HepG2 (cell line): ENCODE data around the gene TPRN. TPM values are rescaled to one million over a fixed set of nuclear protein-coding genes. Genes with fewer than 3 reads are reported as not detected.

Source experiments
- ATM ChIP-seq: fragments of 450-650 bp; IDR thresholded peaks from 2 replicates; pipeline ENCODE4 v1.7.1; 2017; ENCODE audit warnings: mild to moderate bottlenecking, borderline replicate concordance
- BORCS8-MEF2B ChIP-seq: sonication (generic); formaldehyde crosslinking; IDR thresholded peaks from 2 replicates; pipeline ENCODE4 v1.8.0; 2022; ENCODE audit warnings: mild to moderate bottlenecking, missing genetic modification reagents
- FOXA1 ChIP-seq, 2 experiments: fragments of 450-650 bp in 1 of 2; sonication (generic) in 1 of 2; formaldehyde crosslinking in 1 of 2; IDR thresholded peaks; 2 replicates each; pipeline versions ENCODE4 v1.4.0 to v1.6.1; 2016 to 2020; ENCODE audit warnings: missing genetic modification reagents in 1 of 2
- HMGXB3 ChIP-seq: sonication (generic); formaldehyde crosslinking; IDR thresholded peaks from 2 replicates; pipeline ENCODE4 v1.4.0; 2020; ENCODE audit warnings: missing genetic modification reagents, borderline replicate concordance
- MBD4 ChIP-seq: IDR thresholded peaks from 2 replicates; pipeline ENCODE4 v1.6.1; 2012; ENCODE audit warnings: low read length, inconsistent platforms, borderline replicate concordance
- NFE2 ChIP-seq: sonication (generic); formaldehyde crosslinking; IDR thresholded peaks from 2 replicates; pipeline ENCODE4 v1.4.0; 2020; ENCODE audit warnings: missing genetic modification reagents
- RELA ChIP-seq: sonication (generic); formaldehyde crosslinking; IDR thresholded peaks from 2 replicates; pipeline ENCODE4 v1.4.0; 2020; ENCODE audit warnings: missing genetic modification reagents
- SAFB2 ChIP-seq: sonication (generic); formaldehyde crosslinking; IDR thresholded peaks from 2 replicates; pipeline ENCODE4 v1.5.1; 2020; ENCODE audit warnings: missing genetic modification reagents, low read depth, mild to moderate bottlenecking, borderline replicate concordance
- SMAD3 ChIP-seq: sonication (generic); formaldehyde crosslinking; IDR thresholded peaks from 2 replicates; pipeline ENCODE4 v1.4.0; 2020; ENCODE audit warnings: missing genetic modification reagents
- TRIM24 ChIP-seq: sonication (generic); formaldehyde crosslinking; IDR thresholded peaks from 2 replicates; pipeline ENCODE4 v1.8.0; 2022; ENCODE audit warnings: mild to moderate bottlenecking, missing genetic modification reagents
- ZFYVE20 ChIP-seq: sonication (generic); formaldehyde crosslinking; IDR thresholded peaks from 2 replicates; pipeline ENCODE4 v1.8.0; 2023; ENCODE audit warnings: low read depth, mild to moderate bottlenecking, moderate library complexity, missing genetic modification reagents, borderline replicate concordance
- ZNF207 ChIP-seq: fragments of 450-650 bp; IDR thresholded peaks from 2 replicates; pipeline ENCODE4 v1.6.1; 2016; ENCODE audit warnings: antibody characterized with exemption, borderline replicate concordance
- ZNF589 ChIP-seq: sonication (generic); formaldehyde crosslinking; conservative IDR thresholded peaks from 2 replicates; pipeline ENCODE4 v1.8.0; 2022; ENCODE audit warnings: mild to moderate bottlenecking, moderate library complexity, missing genetic modification reagents
- ZNF597 ChIP-seq: sonication (generic); formaldehyde crosslinking; IDR thresholded peaks from 2 replicates; pipeline ENCODE4 v1.5.0; 2020; ENCODE audit warnings: missing genetic modification reagents
- ZNF816 ChIP-seq: sonication (generic); formaldehyde crosslinking; IDR thresholded peaks from 2 replicates; pipeline ENCODE4 v1.8.0; 2022; ENCODE audit warnings: missing genetic modification reagents, mild to moderate bottlenecking, borderline replicate concordance
- polyA plus RNA-seq, 8 experiments: library from polyadenylated mRNA; depleted of rRNA in 3 of 8; stranded (reverse) in 7 of 8; unstranded in 1 of 8; fragments of >200 nt; fragmentation: Illumina TruSeq in 4 of 8; extraction: Trizol in 4 of 8; gene quantifications; 2 replicates each; pipeline versions ENCODE4 v1.2.1 to v1.2.3, GENCODE V29; 2011 to 2016; ENCODE audit warnings: low read depth in 4 of 8, missing spikeins in 1 of 8, mixed read lengths in 1 of 8; ENCODE audit not compliant: insufficient read depth in 1 of 8
- total RNA-seq, 5 experiments: library from RNA; depleted of rRNA; stranded (reverse); fragments of >200 nt; fragmentation: Illumina TruSeq; extraction: Trizol; gene quantifications; 2 replicates each; pipeline ENCODE4 v1.2.3, GENCODE V29; 2016; ENCODE audit warnings: low read depth in 1 of 5
- TF ChIP-seq, protein P1 (sequence below): conservative IDR thresholded peaks from 2 replicates; pipeline ENCODE4 v1.6.1; 2018; ENCODE audit warnings: missing genetic modification reagents
- TF ChIP-seq, protein P2 (sequence below): IDR thresholded peaks from 2 replicates; pipeline ENCODE4 v1.6.1; 2016
- TF ChIP-seq, protein P3 (sequence below): sonication (generic); formaldehyde crosslinking; conservative IDR thresholded peaks from 2 replicates; pipeline ENCODE4 v1.4.0; 2020; ENCODE audit warnings: missing genetic modification reagents

TPRN gene
- total and polyA plus RNA-seq, 2 of the 13 experiments (the other 11 are each of a cell fraction or from before 2014, with no cell fraction given), result 10.1 to 19.2 TPM

- TF ChIP-seq RELA (CRISPR knock-in tag) (no peak), SAFB2 (CRISPR knock-in tag) (no peak; the same call in 1 of the 2 replicates), FOXA1 (IDR thresholded peaks at IDR 0.05) (no peak), FOXA1 (CRISPR knock-in tag; IDR thresholded peaks at IDR 0.05) (no peak), ZNF589 (CRISPR knock-in tag) (peak; percentile 70; the same call in 1 of the 2 replicates), ATM (no peak), ZNF597 (CRISPR knock-in tag) (no peak), TRIM24 (no peak), ZNF816 (CRISPR knock-in tag) (no peak; the same call in 1 of the 2 replicates), BORCS8-MEF2B (CRISPR knock-in tag) (no peak), ZFYVE20 (CRISPR knock-in tag) (no peak), HMGXB3 (CRISPR knock-in tag) (no peak), MBD4 (no peak), ZNF207 (no peak), NFE2 (CRISPR knock-in tag) (no peak), SMAD3 (no peak)
- TF ChIP-seq, protein P1, sequence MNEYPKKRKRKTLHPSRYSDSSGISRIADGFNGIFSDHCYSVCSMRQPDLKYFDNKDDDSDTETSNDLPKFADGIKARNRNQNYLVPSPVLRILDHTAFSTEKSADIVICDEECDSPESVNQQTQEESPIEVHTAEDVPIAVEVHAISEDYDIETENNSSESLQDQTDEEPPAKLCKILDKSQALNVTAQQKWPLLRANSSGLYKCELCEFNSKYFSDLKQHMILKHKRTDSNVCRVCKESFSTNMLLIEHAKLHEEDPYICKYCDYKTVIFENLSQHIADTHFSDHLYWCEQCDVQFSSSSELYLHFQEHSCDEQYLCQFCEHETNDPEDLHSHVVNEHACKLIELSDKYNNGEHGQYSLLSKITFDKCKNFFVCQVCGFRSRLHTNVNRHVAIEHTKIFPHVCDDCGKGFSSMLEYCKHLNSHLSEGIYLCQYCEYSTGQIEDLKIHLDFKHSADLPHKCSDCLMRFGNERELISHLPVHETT (CRISPR knock-in tag), result no peak; the same call in 1 of the 2 replicates
- TF ChIP-seq, protein P2, sequence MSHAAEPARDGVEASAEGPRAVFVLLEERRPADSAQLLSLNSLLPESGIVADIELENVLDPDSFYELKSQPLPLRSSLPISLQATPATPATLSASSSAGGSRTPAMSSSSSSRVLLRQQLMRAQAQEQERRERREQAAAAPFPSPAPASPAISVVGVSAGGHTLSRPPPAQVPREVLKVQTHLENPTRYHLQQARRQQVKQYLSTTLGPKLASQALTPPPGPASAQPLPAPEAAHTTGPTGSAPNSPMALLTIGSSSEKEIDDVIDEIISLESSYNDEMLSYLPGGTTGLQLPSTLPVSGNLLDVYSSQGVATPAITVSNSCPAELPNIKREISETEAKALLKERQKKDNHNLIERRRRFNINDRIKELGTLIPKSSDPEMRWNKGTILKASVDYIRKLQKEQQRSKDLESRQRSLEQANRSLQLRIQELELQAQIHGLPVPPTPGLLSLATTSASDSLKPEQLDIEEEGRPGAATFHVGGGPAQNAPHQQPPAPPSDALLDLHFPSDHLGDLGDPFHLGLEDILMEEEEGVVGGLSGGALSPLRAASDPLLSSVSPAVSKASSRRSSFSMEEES (CRISPR knock-in tag), result no peak
- TF ChIP-seq, protein P3, sequence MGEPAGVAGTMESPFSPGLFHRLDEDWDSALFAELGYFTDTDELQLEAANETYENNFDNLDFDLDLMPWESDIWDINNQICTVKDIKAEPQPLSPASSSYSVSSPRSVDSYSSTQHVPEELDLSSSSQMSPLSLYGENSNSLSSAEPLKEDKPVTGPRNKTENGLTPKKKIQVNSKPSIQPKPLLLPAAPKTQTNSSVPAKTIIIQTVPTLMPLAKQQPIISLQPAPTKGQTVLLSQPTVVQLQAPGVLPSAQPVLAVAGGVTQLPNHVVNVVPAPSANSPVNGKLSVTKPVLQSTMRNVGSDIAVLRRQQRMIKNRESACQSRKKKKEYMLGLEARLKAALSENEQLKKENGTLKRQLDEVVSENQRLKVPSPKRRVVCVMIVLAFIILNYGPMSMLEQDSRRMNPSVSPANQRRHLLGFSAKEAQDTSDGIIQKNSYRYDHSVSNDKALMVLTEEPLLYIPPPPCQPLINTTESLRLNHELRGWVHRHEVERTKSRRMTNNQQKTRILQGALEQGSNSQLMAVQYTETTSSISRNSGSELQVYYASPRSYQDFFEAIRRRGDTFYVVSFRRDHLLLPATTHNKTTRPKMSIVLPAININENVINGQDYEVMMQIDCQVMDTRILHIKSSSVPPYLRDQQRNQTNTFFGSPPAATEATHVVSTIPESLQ (CRISPR knock-in tag), result no peak
Measured at GRCh38 chr9:137223078-137223970, 22.8 kb upstream of the TPRN start (continued).
